ENCODE measurements around the gene LAMB1.

The LAMB1 gene

DNA sequence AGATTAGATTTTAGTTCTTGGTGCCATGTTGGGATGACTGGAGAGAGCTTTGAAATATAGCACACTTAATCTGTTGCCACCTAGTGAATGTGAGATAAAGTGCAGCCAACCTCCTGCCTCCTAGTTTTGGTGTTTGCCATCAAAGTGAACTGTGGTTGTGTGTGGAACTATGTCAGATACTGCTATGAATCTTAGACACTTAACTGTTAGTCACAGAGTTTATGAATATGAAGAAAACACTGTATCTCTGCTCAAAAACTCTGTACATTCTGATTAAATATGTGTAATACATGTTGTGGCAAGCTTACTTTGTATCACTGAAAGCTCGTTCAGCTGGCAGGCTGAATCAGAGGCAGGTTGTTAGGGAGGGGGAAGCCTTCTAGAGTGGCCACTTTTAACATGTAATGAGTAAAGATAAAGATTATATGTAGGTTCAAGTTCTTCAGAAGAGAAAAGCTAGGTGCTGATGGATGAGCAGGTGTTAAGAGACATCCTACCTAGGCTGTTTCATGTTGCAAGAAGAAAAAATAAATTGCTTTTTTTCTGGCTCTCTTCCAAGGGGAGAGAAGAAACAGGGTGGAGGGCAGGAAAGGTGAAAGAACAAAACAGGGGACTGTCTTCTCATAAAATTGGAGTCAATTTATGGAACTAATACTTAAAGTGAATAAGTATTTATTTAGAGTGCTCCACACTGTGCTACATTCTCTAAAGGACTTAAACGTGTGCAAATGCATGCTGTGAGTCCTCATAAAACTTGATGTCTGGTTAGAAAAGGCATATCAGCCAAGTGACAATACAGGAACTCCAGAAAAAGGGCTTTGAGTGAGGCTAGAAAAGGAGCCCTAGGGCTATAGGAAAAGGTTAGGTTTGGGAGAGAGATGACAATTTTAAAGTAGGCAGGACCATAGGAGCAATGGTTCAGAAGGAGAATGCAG lies 14.1 kb upstream of the LAMB1 start:
- no peak for DNase-seq

DNA sequence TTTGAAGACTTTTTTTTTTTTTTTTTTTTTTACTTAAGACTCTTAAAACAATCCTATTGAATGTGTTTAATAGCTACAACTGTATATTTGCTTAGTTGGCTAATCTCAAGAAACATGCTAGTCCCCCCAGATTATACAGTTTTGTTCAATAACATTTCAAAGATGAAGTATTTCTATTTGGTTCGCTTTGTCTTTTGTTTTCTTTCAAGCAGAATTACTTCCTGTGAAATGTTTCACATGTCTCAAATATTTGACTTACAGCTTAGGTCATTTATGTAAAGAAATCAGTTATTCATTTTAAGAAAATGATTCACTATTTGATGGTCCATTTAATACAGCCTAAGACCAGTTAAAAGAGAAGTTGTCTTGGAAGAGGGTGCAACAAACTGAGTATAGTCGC lies 12.8 kb upstream of the LAMB1 start:
- DNase-seq: no peak

- DNase-seq: no peak
Measured at GRCh38 chr7:108014747-108015682, 12.1 kb upstream of the LAMB1 start.

GRCh38 chr7:108014215-108014614 lies 11.3 kb upstream of the LAMB1 start:
- no peak for DNase-seq

- DNase-seq: no peak
Measured at GRCh38 chr7:108012499-108013430, 9.8 kb upstream of the LAMB1 start.

GRCh38 chr7:108010377-108010776 lies 7.4 kb upstream of the LAMB1 start:
- no peak for DNase-seq

DNA sequence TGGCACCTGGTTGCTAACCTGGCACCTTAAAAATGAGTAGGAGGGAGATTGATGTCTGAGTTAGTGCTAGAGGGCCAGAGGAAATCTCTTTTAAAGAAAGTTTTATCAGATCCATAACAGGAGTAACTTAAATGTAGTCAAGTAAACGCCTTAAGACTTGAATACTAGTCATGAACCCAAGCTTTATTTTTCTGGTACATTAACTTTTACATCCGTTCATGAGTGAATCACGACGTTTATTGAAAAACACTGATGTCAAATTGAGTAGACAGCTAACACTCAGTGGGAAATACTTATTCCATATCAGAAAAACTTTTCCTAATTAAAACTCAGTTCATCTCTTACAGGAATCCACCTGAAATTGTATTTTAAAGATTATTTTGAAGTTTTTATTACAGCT lies 6.9 kb upstream of the LAMB1 start:
- no peak for DNase-seq

DNA sequence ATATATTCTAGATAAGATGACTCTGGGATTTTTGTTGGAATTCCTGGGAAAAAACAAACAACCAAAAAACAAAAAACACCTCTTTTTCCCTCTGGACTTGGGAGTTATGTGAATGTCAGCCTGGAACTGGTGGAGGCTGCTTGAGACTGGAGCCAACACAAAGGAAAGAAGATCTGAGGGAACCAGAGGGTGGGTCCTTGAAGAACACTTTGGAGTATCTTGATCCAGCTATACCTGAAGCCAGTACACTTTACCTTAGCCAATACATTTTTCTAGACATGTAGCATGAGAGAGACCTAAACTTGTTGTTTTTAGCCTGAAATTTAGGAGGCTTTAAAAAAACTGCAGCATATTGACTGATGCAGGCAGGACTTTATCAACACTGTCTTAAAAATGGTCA lies 5.9 kb upstream of the LAMB1 start:
- no peak for DNase-seq

DNA sequence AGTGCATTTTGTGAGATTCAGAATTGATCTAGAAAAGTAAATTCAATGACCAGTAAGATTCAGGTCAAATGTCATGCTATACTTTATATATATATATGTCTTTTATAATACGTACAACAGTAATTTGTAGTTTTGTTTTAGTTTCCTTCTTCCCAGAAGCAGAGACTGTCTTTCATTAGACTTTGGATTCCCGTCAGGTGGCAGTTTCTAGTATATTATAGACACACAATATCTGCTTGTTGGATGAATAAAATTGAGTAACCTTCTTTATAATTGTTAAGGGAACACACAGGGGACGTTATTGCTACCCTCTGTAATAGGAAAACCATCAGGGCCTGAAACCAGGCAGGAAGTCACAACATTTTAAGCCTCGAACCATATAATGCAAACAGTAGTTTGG lies 5.3 kb upstream of the LAMB1 start:
- no peak for DNase-seq

- DNase-seq: no peak
Measured at GRCh38 chr7:108007762-108008161, 4.8 kb upstream of the LAMB1 start.

DNA sequence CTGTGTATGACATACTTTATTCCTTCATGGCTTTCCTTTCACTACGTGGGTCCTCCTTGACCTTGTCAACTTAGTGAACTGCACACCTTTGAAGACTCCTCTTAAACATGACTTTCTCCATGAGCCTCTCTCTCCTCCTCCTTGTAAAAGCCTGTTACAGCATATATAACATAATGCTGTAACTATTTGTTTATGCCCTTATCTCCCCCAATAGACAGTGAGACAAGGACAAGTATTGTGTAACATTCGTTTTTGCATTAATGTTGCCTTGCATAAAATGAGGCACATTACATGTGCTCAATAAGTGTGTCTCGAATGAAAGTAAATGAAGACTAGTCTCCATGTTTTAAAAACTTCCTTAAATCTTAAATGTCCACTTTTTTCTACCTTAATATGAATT lies 4.3 kb upstream of the LAMB1 start:
- no peak for DNase-seq

DNA sequence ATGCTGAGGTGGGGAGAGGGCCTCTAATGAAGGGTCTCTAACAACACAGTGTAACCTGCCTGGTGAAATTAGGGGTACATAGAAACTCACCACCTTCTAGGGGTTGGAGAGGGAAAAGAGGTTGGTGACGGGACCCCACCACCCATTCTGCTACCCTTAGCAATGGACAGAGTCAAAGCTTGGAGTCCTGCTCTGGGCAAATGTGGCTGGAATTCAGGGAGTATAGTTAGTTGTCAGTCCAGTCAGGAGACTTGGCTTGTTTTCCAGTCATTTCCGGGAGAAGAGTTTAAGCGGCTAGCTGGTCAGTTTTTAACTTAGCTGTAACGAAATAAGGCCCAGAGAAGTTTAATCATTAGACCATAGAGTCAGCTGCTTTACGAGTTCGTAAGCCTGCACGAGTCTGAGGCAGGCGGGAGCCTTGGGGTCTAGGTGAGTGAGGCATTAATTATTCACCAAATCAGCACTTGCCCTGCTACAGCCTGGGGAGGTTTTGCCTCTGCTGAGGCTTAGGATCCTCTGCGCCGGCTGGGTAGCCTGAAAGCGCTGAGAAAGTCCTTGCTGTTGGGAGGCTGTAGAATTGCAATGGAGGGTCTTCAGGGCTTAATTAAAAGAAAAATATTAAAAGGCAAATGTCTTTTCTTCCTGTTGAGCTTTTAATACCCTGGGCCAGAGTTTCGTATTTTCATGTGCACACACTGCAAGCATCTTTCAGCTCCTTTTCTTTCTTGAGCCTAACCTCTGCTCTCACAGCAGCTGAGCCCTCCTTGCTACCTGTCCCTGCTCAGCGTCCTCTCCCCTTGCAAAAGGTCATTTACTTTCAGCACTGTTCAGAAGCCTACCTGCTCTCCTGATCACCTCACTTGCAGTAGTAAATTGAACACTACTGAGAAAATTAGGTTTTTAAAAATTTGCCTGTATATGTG lies 1.5 kb upstream of the LAMB1 start:
- no peak for DNase-seq

GRCh38 chr7:108003599-108003935 lies 606 bp upstream of the LAMB1 start:
- DNase-seq: no peak

GRCh38 chr7:108001764-108002725 lies 916 bp downstream of the LAMB1 start:
- DNase-seq: no peak

DNA sequence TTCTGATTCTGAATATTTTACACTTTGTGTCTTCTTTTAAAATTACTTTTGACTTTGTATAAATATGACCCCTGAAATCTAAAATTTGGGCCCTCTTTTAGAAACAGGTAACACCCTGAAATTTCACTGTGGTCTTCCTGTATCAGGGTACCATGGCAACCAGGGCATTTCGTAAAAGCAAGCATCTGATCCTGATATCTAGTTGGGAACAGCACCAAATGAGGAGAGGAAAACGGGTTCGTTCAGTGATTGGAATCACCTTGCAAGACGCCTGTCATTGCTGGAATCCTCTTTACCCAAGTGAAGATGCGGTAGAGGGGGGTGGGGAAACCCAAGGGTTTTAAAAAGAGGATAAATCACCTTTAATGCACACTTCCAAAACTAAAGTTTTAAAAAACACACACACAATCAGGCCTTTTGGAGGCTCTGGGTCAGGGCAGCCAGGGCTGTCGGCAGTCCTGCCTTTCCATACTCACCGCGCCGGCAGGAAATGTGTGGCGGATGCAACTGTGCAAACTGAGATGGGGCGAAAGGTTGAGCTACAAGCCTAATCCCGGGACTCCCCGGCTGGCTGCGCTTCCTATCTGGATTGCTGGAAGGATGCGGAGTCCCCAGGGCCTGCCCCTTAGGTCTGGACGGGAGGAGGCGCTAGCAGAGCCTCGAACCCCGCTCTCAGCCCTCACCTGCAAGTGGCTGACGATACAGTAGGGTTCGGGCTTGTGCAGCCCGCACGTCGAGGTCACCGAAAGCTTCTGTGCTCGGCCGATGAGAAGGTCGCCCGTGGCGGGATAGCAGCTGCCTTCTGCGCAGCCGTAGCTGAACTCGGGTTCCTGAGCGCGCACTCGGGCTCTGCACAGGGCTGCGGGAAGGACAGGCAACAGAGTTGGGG lies 1.8 kb downstream of the LAMB1 start:
- DNase-seq: no peak

GRCh38 chr7:107999779-108000560 lies 3.0 kb downstream of the LAMB1 start:
- no peak for DNase-seq

GRCh38 chr7:107998660-107999480 lies 4.1 kb downstream of the LAMB1 start:
- DNase-seq: no peak

DNA sequence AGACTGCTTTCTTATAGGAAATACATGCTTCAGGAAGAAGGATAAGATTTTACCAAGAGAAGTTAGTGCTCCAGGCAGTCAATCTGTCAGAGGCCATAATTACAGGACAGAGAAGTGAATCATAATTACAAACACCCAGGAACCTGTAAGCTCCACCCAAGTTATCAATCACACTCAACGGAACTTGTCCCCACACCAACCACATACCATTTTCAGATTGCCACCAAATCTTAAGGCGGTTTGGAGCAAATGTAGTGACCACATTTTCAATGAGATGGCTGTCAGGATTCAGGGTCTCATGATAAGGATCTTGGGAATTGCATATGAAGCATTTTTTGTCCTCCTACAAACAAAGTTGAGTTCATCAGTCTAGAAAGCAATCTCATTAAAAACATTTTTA lies 4.8 kb downstream of the LAMB1 start:
- no peak for DNase-seq

All from NCI-H1930 (cell line).